D721Med (cell line): ENCODE results near the gene BCKDK.

Experiments used
- DNase-seq: peaks from one replicate; pipeline ENCODE4 v3.0.0; 2011; ENCODE audit warnings: low spot score; ENCODE audit not compliant: insufficient read length
- FAIRE-seq: peaks from 2 replicates; lab custom pipeline; 2011; peaks lifted over from hg19 to GRCh38; lab: Jason Lieb, UNC
- TF ChIP-seq, protein P1 (sequence below): IDR thresholded peaks from 2 replicates; pipeline ENCODE4 v1.5.1; 2012; ENCODE audit warnings: mild to moderate bottlenecking, control low read depth; ENCODE audit not compliant: insufficient read depth; ENCODE audit errors: missing control alignments

Gene BCKDK

DNA sequence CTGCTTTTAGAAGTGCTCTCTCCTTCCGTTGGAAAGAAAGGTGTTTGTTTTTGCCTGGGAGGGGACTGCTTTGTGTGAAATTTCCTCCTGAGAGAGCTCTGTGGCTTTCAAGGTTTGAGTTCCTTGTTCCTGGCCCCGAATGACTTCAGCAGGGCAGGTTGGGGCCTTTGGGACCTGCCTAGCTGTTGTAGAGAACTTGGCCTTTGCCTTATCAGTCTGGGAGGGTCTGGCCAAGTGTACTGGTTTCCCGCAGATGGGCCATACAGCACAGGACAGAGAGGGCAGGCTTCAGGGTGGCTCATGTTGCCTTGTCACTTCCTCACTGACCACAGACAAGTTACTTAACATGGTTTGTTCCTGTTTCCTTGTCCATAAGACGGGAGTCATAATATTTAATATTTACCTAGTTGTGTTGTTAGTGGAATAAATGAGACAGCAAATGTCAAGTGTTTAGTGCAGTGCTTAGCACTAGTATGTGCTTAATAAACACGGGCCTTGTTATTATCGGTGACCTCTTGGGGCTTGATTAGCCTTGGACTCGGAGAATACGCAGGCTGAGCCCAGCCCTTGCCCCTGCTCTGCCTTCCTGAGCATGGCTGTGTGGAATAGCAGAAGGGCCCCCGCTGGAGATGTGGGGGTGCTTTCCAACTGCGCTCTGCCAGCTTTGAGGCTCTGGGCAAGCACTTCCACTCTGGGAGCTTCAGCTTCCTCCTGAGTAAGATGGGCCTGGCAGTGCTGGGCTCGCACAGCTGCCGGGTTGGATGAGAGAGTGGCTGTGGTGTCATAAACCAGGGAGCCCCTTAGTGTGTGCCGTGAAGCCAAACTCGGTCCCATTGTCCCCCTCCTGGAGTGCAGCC, 20.8 kb downstream of the BCKDK start:
- FAIRE-seq = no peak
- no peak for DNase-seq
- TF ChIP-seq, protein P1, sequence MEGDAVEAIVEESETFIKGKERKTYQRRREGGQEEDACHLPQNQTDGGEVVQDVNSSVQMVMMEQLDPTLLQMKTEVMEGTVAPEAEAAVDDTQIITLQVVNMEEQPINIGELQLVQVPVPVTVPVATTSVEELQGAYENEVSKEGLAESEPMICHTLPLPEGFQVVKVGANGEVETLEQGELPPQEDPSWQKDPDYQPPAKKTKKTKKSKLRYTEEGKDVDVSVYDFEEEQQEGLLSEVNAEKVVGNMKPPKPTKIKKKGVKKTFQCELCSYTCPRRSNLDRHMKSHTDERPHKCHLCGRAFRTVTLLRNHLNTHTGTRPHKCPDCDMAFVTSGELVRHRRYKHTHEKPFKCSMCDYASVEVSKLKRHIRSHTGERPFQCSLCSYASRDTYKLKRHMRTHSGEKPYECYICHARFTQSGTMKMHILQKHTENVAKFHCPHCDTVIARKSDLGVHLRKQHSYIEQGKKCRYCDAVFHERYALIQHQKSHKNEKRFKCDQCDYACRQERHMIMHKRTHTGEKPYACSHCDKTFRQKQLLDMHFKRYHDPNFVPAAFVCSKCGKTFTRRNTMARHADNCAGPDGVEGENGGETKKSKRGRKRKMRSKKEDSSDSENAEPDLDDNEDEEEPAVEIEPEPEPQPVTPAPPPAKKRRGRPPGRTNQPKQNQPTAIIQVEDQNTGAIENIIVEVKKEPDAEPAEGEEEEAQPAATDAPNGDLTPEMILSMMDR = no peak

DNA sequence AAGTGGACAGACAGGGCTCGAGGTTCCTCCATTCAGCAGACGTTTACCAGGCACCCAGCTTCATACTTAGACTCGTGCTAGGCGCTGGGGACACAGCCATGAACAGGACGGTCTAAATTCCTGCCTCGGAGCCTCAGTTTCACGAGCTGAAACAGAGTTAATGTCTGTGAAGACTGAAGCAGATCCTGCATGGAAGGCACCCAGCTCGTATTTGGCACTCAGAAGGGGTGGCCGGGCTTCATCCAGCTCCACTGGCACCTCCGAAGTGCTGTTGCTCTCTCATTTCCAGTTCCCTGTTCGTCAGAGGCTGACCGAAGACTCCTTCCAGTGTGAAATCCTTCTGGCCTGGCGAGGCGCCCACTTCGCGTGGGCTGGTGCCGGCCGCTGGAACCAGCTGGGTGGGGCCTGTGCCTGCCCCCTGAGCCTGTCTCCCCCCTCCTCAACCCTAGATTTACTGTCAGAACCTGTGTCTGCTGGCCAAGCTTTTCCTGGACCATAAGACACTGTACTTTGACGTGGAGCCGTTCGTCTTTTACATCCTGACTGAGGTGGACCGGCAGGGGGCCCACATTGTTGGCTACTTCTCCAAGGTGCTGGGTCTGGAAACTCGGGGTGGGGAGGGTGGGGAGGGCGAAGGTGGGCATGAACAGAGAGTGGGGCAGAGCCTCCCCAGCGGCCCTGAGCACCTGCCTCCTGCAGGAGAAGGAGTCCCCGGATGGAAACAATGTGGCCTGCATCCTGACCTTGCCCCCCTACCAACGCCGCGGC, 21.6 kb downstream of the BCKDK start:
- no peak for FAIRE-seq
- TF ChIP-seq, protein P1 = no peak
- no peak for DNase-seq

DNA sequence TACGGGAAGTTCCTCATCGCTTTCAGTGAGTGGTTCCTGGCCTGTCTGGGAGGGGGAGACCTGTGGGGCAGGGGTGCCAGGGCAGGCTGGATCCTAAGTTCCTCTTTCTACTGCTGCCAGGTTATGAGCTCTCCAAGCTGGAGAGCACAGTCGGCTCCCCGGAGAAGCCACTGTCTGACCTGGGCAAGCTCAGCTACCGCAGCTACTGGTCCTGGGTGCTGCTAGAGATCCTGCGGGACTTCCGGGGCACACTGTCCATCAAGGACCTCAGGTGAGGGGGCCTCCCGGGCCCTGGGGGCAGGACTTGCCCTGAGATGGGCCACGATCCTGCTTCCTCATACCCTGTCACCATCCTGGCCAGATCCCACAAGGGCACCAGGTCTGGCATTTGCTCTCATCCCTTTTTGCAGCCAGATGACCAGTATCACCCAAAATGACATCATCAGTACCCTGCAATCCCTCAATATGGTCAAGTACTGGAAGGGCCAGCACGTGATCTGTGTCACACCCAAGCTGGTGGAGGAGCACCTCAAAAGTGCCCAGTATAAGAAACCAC, 22.2 kb downstream of the BCKDK start:
- TF ChIP-seq, protein P1 = no peak
- FAIRE-seq (no peak), DNase-seq (no peak)

DNA sequence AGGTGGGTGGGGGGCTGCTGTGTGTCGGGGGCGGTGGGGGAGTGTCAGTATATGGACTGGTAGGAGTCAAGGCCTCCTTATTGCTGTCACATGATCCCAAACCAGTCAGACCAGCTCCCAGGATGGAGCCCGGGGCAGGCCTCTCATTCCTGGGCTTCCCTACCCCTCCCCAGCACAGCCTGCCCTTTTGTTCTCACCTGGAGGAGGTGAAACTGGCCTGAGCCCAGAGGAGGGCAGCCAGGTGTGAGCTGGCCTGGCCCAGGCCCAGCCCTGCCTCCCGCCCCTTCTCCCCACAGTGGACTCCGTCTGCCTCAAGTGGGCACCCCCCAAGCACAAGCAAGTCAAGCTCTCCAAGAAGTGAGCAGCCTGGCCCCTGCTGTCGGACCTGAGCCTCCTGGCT, 22.7 kb downstream of the BCKDK start:
- no peak for FAIRE-seq
- no peak for DNase-seq
- TF ChIP-seq, protein P1 = no peak

DNA sequence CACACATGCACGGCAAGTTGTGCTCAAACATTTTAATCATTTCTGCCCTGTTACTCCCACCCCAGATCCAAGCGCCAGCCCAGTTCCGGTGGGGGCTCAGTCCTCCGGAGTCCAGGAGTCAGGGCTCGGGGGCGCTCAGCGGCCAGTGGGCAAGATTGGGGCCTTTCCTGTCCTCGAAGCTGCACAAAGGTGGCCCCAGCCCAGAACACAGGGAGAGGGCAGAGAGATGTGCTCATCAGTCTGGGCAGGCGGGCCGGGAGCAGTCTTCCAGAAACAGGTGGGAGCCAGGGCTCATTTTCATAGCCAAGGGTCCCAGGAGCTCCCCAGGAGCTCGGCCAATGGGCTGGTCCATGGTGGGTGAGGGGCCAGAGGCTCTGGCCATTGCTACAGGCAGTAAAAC, 23.2 kb downstream of the BCKDK start:
- TF ChIP-seq, protein P1 = no peak
- FAIRE-seq = no peak
- no peak for DNase-seq

DNA sequence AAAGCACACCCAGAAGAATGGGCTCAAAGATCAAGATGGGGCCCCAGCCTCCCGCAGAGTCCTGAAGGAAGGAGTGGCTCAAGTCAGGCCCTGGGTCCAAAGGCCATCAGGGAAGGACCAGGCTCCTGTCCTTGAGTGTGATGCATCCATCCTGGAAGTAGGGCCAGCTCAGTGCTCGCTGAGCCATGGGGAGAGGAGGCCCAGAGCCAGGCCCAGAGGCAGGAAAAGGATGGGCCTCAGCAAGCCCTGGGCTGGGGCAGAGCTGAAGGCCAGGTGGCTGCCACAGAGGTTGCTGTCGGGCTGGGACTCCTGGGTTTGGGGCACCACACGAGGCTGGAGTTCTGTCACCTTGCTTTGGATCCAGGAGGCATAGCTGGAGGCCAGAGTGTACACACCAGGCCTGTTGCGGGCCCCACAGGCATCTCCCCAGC, 23.7 kb downstream of the BCKDK start:
- DNase-seq (no peak), FAIRE-seq (no peak)
- TF ChIP-seq, protein P1 = no peak
